Stimulated activated CD8-positive, alpha-beta memory T cell treated with anti-CD3 and anti-CD28 coated beads, Interleukin-12 subunit alpha, Interleukin-12 subunit beta, amount 100 ng/mL, for 24 hours (primary cell): ENCODE measurements around the gene CCNI2.

Experiments
- DNase-seq: peaks from one replicate; pipeline ENCODE4 v3.0.0-alpha.2; 2020; ENCODE audit errors: extremely low read depth

CCNI2 gene

DNA sequence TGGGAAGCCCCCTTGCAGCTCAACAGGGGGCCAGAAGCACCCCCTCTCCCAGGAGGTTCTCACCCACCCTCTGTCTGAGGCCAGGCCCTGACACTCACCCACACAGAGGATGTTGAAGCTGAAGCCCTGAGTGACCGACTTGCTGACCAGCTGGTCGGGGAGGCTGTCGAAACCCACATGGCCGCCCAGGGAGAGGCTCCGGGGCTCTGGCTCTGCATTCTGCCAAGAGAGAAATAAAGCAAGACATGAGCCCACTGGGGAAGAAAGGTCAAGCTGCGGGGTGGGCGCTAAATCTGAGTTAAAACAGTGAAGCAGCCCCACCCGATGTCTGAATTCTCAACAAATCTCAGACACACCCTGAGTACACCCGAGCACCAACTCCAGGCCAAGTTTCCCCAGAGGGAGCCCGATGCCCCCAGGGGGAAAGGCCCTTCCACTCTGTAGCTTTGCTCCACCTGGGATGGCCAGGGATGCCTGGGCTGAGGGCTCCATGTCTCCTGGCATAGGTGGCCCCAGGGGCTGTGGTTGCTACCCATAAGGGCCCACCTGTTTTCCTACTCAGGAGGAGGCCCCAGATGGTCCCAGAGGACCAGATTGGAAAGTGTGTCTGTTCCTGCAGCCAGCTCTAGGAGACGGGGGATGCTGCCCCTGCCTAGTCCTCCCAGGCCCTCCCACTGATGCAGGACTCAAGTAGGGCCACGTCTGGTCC is 18.2 kb downstream of the CCNI2 start:
- DNase-seq = no peak

DNA sequence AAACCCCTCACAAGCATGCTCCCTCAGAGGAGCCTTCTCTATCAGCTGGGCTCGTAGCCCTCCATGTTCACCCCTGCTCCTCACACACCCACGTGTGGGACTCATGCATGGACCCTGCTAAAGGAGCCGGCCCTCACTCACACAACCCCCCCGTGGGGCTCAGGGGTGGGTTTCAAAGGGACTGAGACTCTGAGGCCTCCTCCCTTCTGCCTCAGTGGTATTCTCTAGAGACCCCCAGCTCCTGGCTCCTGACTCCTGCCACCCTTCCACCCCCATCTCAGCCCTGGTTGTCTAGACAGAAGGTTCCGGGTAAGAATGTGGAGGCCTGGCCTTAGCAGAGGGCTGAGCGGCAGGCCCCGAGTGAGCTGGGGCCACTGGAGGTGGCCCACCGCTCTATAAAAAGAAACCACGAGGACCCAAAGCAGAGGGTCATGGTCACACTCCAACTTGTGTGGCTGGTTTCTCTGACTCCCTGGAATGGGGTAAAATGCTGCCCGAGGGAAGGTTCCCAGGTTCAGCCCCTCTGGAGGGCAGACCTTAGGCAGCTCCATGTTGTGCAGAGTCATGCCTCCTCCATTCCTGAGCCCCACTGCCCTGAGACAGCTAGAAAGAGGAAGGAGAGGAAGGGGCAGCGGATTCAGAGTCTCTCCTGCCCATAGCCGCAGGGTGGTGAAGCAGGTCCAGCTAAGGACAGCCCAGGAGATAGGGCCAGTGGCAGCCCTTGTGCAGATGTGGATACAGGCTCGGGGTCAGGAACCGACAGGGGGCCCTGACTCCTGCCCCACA is 19.0 kb downstream of the CCNI2 start:
- no peak for DNase-seq

DNA sequence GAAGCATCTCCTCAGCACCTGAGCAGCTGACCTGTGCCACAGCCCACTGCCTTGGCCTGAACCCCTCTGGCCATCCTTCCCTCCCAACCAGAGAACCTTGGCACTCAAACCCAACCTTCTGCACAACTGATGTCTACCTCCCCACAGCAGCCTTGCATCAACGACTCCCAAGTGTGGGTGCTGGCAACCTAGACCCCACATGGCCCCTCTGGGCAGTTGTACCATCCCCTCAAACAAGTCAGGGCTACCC is 19.5 kb downstream of the CCNI2 start:
- DNase-seq = no peak

DNA sequence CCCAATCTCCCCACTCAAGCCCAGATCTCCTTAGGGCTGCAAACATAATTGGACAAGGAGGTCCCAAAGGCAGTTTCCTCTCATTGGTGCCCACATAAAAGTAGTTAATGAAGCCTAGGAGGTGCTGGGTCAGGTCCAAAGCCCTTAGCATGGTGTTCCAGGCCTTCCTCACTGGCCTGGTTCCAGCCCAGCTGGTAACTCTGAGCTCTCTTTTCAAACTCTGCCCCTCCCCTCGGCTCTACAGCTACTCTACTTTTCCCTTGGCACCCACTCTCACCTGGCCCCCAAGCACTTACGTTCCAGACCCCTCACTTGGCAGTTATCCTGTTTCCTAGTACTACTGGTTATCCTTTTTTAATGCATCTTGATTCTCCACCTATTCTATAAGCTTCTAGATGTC is 19.9 kb downstream of the CCNI2 start:
- DNase-seq = no peak

DNA sequence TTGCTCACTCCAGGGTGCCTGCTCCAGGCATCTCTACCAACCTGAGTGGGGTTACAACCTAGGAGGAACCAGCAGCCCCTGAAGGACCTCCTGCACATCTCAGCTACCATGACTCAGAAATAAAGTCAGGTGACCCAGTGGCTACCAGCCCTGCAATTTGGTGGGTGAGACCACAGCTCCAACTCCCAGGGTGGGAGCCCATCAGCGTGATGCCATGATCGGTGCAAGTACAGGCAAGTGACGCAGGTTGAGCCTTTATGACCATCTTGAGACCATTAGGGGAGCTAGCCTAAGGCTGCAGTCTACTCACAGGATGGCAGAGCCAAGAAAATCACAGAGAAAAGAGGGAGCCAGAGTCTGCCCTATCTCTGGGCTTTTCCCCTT is 21.3 kb downstream of the CCNI2 start:
- DNase-seq = no peak

DNA sequence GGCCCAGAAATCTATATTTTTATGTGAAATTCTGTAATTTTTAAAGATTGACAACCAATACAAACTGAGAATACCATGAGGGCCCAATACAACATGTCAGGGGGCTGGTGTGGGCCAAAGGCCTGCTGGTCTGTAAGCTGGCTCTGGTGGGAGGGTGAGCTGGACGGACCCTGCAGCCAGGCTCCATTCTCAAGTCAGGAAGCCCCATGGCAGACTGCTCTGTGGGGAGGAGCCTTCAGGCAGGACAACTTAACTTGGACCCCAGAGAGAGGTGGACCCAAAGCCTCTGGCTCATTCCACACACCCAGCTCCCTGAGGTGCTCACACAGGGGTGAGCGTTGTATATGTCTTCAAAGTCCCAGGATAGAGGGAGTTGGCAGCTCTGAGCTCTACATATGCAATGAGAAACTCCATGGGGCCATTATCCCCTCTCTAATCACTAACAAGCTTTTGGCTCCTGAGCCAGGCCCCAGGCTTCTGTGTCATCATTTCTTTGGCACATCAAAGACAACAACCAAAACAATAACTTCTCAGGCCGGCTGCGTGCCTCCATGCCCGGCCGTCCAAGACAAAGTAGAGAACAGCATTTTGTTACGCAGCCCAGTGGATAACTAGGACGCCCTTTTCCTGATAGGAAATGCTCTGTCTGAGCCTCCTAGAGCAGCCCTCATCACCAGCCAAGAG is 23.4 kb downstream of the CCNI2 start:
- no peak for DNase-seq

DNA sequence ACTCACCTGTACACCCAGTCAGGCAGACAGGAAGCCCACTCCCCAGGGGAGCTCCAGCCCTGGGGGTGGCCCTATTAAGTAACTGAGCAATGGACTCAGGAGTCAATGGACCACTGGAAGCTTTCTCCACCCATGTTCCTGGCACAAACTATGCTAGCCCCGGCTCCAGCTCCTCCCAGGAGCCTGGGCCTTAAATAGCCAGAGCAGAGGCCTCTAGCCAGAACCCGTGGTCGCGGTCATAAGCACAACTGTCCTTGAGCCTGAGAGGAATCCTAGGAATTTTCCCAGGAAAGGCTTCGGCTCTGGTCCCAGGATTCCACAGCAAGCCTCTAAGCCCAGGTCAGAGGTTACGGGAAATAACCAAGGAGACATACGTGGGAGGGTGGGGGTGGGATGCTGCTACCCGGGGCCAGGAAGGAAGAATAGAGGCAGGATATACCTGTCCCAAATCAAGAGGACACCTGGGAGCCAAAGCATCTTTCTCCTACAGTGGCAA is 24.3 kb downstream of the CCNI2 start:
- DNase-seq = no peak

DNA sequence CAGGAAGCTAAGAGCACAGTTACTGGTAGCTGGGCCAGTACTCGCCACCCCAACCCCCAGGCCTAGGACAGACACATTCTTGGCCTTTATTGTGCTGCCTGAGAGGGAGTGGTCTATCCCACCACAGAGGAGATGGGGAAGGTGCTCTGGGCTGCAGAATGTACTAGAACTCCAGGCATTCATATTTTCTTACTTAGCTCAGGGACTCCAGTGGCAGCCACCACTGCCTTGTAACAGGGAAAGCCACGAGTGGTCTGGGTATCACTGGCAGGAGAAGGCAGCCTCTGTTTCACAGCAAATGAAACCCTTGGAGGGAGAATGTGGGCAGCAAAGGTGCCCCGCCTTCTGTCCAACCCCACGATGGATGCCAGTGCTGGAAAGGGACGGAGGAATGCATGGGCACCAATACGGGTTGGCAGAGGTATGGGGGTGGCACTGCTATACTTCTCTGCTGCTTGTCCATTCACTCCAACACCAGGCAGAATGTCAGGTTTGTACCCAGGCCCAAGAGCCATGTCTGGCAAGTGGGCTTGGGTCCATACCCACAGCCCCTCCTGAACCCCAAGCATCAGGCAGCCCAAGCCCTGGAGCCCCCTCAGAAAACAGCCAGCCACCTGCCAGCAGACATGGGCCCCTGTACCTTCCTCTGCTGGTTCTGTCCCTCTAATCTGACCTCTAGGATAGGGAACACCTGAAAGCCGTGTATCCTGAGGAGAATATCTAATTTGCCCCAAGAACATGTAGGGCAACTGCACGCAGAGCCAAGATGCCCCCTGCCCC is 25.3 kb downstream of the CCNI2 start:
- DNase-seq = no peak

DNA sequence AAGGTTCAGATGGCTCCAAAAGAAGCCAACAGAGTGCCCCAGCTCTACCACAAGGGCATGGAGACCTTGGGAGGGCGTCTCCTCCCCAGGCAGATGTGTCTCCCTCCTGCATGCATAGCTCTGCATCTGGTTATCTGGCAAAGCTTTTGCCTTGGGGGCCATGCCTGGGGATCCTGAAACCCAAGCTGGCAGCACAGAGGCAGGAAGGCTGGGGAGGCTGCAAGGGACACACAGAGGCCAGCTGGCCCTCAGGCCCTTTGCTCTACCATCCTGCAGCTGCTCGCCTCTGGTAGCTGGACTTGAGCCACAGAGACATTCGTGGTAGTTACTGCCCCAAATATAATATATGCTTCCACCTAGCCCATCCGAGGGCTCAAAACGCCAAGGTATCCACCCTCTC is 25.9 kb downstream of the CCNI2 start:
- DNase-seq = no peak

DNA sequence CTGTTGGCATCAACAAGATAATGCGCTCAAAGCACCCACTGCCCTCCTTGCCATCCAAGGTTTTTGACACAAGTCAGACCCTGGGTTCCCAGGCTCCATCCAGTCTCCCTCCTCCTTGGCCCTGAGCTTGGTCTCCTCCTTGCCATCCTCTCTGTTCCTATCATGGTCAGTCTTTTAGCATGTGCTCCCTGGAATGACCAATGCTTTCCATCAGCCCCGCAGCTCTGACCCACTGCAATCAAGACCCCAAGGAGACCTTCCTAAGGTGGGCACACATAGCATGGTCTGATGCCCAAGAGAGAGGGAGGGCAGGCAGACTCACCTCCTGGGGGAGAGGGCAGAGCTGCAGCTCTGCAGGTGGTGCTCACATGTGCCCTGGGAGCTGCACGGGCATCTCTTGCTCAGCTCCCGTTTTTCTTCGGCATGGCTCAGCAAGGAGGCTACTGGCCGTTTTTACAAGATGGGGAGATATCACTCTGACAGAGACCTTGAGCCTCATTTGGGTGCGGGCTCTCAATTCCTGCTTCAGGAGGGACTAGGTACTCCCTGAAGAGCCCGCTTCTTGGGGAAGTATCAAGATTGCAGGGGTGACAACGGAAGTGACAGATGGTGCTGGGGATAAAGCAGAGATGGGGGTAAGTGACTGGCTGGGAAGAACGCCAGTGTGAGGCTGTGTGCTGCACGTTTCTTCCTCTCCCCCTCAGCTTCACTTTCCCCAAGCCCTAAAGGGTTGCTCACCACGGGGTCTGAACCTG is 26.6 kb downstream of the CCNI2 start:
- DNase-seq = no peak

DNA sequence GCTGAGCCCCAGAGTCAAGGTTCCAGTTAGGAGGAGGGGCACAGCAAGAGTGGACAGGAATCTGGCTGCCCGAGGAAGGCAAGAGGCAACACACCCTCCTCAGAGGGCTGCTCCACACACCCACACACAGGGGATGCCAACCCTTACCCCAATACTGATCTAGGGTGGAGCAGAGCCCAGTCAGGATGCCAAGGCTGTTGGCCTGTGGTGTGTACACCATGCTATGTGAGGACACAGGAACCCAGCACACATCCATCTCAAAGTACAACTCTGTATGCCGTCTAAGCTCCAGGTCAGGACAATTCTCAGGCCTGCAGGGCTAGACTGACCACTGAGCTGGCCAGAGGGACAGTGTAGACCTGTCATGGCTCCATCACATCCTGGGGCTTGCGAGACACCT is 27.2 kb downstream of the CCNI2 start:
- no peak for DNase-seq

DNA sequence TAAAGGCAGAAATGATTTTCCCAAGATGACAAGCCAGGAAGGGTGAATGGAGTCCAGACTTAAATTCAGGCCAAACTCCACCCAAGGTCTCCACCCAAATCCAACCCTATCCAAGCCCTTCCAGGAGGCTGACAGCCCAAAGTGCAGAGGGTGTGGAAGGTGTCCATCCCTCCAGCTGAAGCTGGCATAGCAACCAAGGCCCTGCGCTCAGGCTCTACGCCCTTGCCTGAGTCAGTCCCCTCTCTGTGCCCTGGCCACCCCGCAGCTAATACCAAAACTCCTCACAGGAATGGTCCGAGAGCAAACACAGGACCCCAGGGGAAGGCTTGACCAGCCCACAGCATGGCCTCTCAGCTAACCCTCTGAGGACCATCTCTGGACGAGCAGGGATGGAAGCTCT is 27.7 kb downstream of the CCNI2 start:
- DNase-seq = no peak

DNA sequence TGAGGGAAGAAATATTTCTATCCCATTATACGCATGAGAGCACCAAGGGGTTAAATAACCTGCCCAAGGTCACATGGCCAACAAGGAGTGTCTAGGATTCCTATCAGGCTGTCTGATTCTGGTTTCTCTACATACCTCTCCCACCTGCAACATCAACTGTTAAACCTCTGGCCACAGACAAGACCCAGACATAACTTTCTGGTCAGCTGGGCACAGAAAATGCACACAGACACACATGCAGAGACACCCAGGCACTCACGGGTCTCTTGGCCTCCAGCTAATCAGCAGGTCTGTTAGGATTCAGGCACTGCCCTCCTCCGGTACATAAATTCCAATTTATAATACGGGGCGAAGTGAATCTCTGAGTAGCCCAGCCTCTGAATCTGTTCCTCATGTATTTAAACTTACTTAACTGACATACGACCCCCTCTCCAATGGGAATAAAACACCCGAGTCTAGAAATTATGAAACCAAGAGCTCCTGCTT is 28.3 kb downstream of the CCNI2 start:
- DNase-seq = no peak

DNA sequence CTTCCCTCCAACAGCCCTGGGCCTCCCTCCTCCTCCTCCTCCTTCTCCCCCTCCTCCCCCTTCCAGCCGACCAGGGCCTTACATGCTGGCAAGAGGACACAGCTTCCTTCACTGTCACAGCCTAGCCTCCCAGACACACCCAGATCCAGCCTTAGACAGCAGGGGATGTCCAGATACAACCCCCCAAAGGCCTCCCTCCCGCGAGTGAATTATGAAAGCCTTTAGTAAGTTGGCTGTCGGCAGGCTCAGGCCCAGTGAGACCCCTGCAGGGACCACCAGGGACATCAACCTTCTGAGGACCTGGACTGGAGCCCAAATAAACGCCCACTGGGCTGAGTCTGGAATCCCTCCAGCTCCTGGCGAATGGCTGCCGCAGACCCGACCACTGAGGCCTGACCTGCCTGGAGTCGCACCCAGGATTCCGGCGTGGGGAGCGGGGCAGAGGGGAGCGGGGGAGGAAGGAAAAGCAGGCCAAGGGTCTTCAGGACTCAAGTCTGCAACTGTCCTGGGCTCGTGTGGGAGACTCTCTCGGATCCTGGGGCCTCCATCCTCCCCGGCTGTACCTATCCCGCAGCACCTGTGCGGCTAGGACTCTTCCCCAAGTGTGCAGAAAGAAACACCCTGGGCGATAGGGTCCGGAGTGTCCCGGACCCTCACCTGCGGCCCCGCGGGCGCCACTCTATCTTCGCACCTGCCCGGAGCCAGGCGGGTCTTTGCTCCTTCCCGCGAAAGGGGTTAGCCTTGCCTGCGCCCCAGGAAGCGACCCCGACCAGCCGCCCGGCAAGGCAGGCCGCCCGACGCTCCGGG is 29.1 kb downstream of the CCNI2 start:
- no peak for DNase-seq

DNA sequence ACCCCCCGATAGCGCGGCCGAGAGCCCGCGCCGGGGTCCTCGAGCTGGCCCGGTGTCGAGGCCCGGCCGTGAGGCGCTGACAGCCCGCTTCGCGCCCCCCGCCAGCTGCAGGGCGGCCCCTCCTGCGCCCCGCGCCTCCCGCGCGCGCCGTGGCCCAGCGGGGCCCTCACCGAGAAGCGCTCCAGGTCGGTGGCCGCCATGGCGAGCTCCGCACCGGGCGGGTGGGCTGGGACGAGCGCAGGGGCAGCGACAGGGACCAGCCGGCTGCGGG is 29.6 kb downstream of the CCNI2 start:
- DNase-seq = no peak

DNA sequence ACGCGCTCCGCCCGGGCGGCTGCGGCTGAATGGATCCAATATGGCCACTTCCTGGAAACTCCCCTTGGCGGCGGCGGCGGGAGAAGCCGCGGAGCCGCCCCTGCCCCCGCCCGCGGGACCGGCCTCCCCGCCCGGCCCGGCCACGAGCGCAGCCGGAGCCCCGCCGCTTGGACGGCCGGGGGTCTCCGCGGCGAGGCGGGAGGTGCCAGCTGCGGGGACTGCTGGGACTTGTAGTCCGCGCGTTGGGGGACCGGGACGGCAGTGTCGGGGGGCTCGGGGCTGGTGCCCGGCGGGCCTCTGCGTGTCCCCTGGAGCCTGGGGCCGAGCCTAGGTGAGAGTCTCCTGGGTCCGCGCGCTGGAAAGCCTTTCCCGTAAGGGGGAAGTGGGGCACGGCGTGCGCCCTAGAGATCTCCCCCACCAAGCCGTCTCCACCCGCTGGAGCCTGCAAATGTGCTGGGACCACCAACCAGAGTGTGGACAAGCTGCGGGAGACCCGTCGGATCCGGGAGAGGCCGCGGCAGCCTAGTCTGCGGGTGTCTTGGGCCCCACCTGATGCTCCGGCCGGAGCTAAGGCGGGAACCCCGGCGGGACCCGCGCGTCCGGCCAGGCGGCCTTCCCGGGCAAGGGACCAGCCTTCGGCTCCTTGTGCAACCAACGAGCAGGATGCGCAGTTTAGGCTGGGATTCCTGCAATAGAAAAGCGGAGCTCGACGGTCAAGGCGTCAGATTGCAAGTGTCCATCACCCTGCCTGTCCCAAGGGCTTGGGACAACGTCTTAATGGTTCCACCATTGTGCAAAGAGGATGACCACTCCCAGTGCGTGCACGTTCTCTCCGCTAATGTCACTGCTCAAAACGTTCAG is 30.2 kb downstream of the CCNI2 start, which contains the start of gene SEPTIN8:
Gene SEPTIN8, minus strand, starts transcription at position 31 of the 861 bp plus-strand sequence. CDS start 102 bp downstream, outside the sequence.
- DNase-seq = peak; percentile 7

DNA sequence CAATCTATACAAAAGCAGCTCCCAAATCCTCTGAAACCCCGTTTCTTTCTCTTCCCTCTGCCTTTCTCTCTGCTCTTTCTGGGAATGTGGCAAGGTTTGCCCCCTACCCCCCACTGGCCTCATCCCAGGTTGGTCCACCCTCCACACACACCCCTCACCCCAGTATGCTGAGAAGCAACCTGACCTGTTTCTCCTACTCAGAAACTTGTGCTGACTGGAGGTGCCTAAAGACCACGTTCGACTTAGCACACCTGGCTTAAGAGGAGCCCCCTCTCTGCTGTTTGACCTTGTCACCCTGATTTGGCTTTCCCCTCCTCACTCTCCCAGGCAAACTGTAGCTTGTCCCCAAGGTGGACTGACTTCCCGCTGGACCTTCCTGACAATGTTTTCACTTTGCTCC is 30.9 kb downstream of the CCNI2 start:
- no peak for DNase-seq

DNA sequence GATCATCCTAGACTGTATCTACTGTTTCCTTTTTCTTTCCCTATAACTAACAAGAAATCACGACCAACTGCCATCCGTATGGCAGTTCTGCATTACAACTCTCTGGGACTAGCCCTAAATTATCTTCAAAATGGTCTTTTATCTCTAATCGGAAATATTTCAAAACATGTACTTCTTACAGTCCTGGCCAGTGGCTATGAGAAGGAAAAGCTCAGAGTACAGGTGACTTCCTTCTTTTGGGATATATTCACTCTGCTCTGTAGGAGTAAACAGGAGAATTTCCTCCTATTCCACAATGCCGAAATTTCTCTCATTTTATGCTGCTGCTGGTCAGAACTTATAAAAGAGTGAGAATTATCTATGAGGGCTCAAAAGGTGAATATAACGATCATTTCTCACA is 31.6 kb downstream of the CCNI2 start:
- DNase-seq = no peak

DNA sequence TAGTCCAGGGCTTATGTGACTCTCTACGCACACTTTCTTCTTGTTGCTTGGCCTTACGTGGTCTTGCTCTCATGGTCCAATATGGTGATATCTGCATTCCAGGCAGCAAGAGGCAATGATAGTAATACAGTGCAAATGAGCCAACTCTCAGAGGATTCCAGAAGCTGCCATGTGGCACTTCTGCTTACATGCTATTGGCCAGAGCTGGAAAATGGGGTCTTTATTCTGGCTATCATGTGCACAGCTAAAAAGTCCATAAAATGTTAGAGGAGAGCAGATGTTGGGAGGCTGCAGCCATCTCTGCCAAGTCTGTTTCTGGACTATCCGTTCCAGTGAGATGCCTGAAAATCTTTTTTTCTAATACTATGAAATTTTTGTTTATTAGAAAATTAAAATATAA is 32.7 kb downstream of the CCNI2 start:
- DNase-seq = no peak

DNA sequence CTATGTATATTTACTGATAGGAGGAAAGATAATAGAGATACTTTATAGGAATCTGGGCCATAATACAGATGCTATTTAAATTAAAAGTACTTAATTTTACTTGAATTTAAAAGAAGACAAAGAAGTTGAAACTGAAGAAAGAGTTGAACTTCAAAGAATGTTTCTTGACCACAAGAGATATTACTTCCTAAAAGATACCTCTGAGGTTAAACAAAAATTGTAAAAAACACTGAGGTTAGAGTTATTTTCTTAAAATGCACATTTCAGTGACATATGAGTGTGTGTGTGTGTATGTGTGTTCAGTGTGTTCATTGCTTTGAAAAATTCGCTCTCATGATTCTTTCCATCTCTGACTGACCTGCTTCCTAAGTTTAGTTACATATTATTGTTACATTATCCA is 33.4 kb downstream of the CCNI2 start:
- DNase-seq = no peak
